ENCODE data around the gene RPL35.

Gene RPL35

GRCh38 chr9:124875501-124875900, 13.7 kb upstream of the RPL35 start:
- no peak for DNase-seq

- no peak for DNase-seq
Observed at GRCh38 chr9:124873664-124874063, 11.9 kb upstream of the RPL35 start.

GRCh38 chr9:124871156-124871561, 9.4 kb upstream of the RPL35 start:
- DNase-seq, result no peak

GRCh38 chr9:124870723-124871122, 9.0 kb upstream of the RPL35 start:
- no peak for DNase-seq

- peak; percentile 54 for DNase-seq
Observed at GRCh38 chr9:124869986-124870560, 8.3 kb upstream of the RPL35 start.

- DNase-seq, result no peak
Observed at GRCh38 chr9:124869466-124869985, 7.8 kb upstream of the RPL35 start.

- DNase-seq, result peak; percentile 82
Observed at GRCh38 chr9:124868511-124869465, 7.0 kb upstream of the RPL35 start.

GRCh38 chr9:124863371-124863871, 1.7 kb upstream of the RPL35 start:
- DNase-seq, result no peak

- no peak for DNase-seq
Observed at GRCh38 chr9:124860582-124861341, 995 bp downstream of the RPL35 start.

- DNase-seq, result no peak
Observed at GRCh38 chr9:124859803-124860581, 1.8 kb downstream of the RPL35 start.

GRCh38 chr9:124858330-124859046, 3.3 kb downstream of the RPL35 start:
- DNase-seq, result no peak

- no peak for DNase-seq
Observed at GRCh38 chr9:124857533-124858162, 4.1 kb downstream of the RPL35 start.

- DNase-seq, result no peak
Observed at GRCh38 chr9:124855944-124856765, 5.6 kb downstream of the RPL35 start.

GRCh38 chr9:124855566-124855943, 6.2 kb downstream of the RPL35 start:
- no peak for DNase-seq

GRCh38 chr9:124854822-124855221, 6.9 kb downstream of the RPL35 start:
- no peak for DNase-seq

GRCh38 chr9:124854161-124854560, 7.6 kb downstream of the RPL35 start:
- no peak for DNase-seq

- DNase-seq, result no peak
Observed at GRCh38 chr9:124853605-124854143, 8.1 kb downstream of the RPL35 start.

GRCh38 chr9:124852829-124853531, 8.8 kb downstream of the RPL35 start, which contains the start of gene WDR38:
Gene WDR38 (plus strand): TSS chr9:124853460. CDS start chr9:124853532, 72 bp downstream.
- peak; percentile 61 for DNase-seq
